GM10266 (cell line): Measurements from ENCODE around the gene SLC34A3.
A peak's percentile ranks its signal among the peaks of the same experiment; 100 is the strongest.

Experiments
- DNase-seq: peaks from one replicate; pipeline ENCODE4 v3.0.0; 2012; ENCODE audit errors: extremely low spot score
- TF ChIP-seq, protein P1 (sequence below): IDR thresholded peaks from 2 replicates; pipeline ENCODE4 v1.5.1; 2012; ENCODE audit warnings: mild to moderate bottlenecking, low read depth; ENCODE audit not compliant: control insufficient read depth, insufficient read depth; ENCODE audit errors: missing control alignments

Gene SLC34A3

DNA sequence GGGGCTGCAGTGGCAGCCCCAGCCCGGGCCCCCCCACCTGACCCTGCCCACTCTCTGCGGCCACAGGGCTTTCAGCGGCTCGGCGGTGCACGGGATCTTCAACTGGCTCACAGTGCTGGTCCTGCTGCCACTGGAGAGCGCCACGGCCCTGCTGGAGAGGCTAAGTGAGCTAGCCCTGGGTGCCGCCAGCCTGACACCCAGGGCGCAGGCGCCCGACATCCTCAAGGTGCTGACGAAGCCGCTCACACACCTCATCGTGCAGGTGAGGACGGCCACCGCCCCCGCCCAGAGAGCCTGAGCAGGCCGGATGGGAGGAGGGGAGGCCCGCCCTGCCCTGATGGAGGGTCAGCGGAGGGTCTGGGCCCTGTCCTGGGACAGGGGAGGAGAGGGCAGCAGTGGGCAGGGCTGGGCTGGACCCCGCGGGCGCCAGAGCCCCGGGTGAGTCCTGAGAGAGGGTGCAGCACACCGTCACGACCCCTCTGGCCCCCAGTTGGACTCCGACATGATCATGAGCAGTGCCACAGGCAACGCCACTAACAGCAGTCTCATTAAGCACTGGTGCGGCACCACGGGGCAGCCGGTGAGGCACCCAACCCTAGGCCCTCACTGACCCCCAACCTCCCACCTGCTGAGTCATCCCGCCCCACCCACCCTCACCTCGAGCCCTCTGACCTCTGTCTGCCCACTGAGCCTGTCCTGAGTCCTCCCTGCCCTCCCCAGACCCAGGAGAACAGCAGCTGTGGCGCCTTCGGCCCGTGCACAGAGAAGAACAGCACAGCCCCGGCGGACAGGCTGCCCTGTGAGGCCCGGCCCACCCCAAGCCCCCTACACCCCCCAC, 2.7 kb downstream of the SLC34A3 start:
- DNase-seq = no peak
- TF ChIP-seq, protein P1, sequence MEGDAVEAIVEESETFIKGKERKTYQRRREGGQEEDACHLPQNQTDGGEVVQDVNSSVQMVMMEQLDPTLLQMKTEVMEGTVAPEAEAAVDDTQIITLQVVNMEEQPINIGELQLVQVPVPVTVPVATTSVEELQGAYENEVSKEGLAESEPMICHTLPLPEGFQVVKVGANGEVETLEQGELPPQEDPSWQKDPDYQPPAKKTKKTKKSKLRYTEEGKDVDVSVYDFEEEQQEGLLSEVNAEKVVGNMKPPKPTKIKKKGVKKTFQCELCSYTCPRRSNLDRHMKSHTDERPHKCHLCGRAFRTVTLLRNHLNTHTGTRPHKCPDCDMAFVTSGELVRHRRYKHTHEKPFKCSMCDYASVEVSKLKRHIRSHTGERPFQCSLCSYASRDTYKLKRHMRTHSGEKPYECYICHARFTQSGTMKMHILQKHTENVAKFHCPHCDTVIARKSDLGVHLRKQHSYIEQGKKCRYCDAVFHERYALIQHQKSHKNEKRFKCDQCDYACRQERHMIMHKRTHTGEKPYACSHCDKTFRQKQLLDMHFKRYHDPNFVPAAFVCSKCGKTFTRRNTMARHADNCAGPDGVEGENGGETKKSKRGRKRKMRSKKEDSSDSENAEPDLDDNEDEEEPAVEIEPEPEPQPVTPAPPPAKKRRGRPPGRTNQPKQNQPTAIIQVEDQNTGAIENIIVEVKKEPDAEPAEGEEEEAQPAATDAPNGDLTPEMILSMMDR = no peak

DNA sequence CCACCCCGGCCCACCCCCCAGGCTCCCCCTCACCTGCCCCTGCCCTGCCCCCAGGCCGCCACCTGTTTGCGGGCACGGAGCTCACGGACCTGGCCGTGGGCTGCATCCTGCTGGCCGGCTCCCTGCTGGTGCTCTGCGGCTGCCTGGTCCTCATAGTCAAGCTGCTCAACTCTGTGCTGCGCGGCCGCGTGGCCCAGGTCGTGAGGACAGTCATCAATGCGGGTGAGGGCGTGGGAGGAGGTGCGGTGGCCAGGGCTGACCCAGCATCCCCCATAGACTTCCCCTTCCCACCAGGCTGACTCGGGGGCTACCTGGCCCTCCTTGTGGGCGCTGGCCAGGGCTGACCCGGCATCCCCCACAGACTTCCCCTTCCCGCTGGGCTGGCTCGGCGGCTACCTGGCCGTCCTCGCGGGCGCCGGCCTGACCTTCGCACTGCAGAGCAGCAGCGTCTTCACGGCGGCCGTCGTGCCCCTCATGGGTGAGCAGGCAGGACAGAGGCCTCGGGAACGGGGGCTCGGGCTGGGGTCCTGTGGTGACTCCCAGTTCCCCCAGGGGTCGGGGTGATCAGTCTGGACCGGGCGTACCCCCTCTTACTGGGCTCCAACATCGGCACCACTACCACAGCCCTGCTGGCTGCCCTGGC, 3.5 kb downstream of the SLC34A3 start:
- TF ChIP-seq, protein P1 = no peak
- no peak for DNase-seq

DNA sequence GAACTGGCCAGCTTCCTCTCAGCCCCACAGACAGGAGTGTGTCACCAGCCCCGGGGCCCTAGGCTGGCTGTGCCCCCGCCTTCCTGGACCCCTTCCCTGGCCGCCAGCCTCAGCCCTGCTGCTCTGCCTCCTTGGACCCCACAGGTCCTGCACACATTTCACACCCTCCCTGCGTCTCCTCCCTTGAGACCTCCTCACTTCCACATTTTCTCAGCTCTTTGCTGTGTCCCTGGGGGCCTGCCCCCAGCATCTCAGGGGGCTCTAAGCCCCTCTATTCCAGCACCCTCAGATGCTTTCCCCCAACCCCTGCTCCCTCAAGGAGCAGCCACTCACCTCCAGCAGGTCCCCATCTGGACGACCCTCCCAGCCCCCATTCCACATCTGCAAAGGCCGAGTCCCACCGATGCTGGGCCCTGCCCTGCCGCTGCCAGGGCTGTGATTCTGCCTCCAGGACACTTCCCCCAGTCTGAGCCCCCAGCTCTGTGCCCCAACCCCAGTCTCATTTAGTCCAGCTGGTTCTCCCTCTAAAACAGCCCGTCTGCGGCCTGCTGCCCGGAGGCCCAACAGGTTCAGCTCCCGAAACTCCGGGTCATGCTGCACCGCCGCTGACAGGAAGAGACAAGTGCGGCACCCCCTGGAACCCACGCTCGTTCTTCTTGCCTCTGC, 4.2 kb downstream of the SLC34A3 start:
- DNase-seq = no peak
- TF ChIP-seq, protein P1 = no peak

DNA sequence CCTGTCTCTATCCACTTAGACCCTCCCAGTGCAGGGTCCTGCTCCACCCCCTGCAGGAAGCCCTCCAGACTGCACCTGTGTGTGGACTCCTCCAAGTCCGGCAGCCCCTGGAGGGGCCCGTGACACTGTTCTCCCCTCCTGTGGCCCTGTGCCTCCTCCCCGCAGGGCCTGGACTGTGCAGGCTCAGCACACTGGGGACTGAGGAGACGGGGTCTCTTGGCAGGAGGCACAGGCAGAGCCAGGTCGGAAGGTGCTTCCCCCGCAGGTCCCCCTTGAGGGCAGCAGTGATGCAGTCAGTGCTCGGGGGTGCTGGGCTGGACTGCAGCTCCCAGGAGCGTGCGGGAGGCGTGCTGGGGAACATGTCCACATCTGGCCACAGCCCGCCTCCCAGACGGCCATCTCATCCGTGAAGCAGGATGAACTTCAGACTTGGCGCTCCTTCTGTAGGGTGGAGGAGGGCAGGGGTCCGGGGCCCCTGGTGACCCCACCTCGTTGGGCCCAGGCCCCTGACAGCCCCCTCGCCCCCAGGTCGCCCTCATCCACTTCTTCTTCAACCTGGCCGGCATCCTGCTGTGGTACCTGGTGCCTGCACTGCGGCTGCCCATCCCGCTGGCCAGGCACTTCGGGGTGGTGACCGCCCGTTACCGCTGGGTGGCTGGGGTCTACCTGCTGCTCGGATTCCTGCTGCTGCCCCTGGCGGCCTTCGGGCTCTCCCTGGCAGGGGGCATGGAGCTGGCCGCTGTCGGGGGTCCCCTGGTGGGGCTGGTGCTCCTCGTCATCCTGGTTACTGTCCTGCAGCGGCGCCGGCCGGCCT, 4.9 kb downstream of the SLC34A3 start:
- DNase-seq = no peak
- TF ChIP-seq, protein P1 = no peak

DNA sequence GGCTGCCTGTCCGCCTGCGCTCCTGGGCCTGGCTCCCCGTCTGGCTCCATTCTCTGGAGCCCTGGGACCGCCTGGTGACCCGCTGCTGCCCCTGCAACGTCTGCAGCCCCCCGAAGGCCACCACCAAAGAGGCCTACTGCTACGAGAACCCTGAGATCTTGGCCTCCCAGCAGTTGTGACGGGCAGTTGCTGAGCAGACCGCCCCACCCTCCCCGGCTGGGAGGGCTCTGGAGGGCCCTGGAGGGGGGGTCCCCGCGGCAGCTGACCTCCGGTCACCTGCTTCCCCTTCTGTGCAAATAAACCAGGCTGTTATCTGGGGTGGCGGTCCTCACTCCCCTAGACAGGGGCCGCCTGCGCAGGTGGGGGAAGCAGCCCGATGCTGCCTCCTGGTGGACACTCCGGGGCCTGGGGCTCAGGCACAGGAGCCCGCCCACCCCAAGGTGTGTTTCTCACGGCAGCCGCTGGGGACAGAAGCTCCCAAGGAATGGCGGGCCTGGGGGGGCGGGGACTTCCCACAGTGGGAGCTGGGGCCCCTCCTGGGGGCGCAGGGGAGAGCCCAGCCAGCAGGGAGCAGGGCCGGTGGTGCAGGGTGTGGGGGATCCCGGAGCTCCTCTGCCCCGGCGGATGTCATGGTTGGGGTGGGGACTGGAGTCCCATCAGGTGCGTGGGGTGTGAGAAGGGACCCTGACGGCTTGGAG, 5.7 kb downstream of the SLC34A3 start:
- TF ChIP-seq, protein P1 = peak; percentile 99
- DNase-seq = peak; percentile 98

DNA sequence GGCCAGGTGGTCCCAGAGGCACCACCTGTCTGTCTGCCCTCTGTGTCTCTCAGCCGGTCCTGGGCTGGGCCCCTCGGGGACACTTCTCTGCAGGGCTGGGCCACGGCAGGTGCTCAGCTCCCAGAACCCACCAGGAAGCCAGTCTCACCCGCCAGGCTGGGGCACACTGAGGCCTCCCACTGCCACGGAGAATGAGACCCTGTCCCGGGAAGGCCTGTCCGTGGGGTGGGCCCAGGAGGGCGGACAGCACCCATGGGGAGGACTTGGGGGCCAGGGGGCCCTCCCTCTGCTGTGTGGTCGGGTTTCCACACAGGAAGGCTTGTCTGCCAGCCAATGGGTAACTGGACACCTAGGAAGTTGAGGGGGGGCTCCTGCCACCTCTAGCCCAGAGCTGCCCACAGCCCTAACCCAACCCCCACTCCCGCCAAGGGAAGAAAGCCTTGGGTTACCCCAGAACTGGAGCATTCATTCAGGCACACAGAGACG, 6.3 kb downstream of the SLC34A3 start:
- TF ChIP-seq, protein P1 = no peak
- DNase-seq = no peak
